HepG2 (cell line): ENCODE data around the gene HES6. TPM values are rescaled to one million over a fixed set of nuclear protein-coding genes. Genes with fewer than 3 reads are reported as not detected.

Experiments
- CREB1 ChIP-seq, 2 experiments: fragments of 450-650 bp in 1 of 2; IDR thresholded peaks; 2 replicates each; pipeline ENCODE4 v1.6.1; 2016 to 2017; ENCODE audit warnings: control low read depth in 1 of 2, mild to moderate bottlenecking in 1 of 2, missing compliant biosample characterization in 1 of 2, missing genetic modification characterization in 1 of 2
- FOSL1 ChIP-seq: sonication (generic); formaldehyde crosslinking; IDR thresholded peaks from 2 replicates; pipeline ENCODE4 v1.9.0; 2021; ENCODE audit warnings: missing genetic modification reagents, borderline replicate concordance
- JDP2 ChIP-seq: sonication (generic); formaldehyde crosslinking; IDR thresholded peaks from 2 replicates; pipeline ENCODE4 v1.8.1; 2022; ENCODE audit warnings: missing genetic modification reagents, borderline replicate concordance
- KLF16 ChIP-seq, 2 experiments: sonication (generic) in 1 of 2; formaldehyde crosslinking in 1 of 2; IDR thresholded peaks; 2 replicates each; pipeline versions ENCODE4 v1.6.1 to v1.8.0; 2016 to 2023; ENCODE audit warnings: missing genetic modification reagents in 2 of 2, missing compliant biosample characterization in 1 of 2
- MIER3 ChIP-seq: IDR thresholded peaks from 2 replicates; pipeline ENCODE4 v1.6.1; 2016; ENCODE audit warnings: missing compliant biosample characterization, borderline replicate concordance
- NR2F1 ChIP-seq, 2 experiments: fragments of 450-650 bp in 1 of 2; formaldehyde crosslinking in 1 of 2; IDR thresholded peaks; 2 replicates each; pipeline versions ENCODE4 v1.5.0 to v1.6.1; 2016 to 2020; ENCODE audit warnings: mild to moderate bottlenecking in 1 of 2, missing compliant biosample characterization in 1 of 2, missing genetic modification reagents in 1 of 2, moderate library complexity in 1 of 2
- RBFOX2 ChIP-seq: fragments of 200-400 bp; formaldehyde crosslinking; IDR thresholded peaks from 2 replicates; pipeline ENCODE4 v1.6.1; 2017; ENCODE audit warnings: low read depth, mild to moderate bottlenecking, low read length
- SIN3A ChIP-seq: IDR thresholded peaks from 2 replicates; pipeline ENCODE4 v1.6.1; 2011; ENCODE audit warnings: low read depth, mild to moderate bottlenecking, control low read depth, low read length, borderline replicate concordance
- SMYD3 ChIP-seq: sonication (generic); formaldehyde crosslinking; IDR thresholded peaks from 2 replicates; pipeline ENCODE4 v1.8.1; 2023; ENCODE audit warnings: mild to moderate bottlenecking, missing genetic modification reagents
- SRY ChIP-seq: sonication (generic); formaldehyde crosslinking; IDR thresholded peaks from 2 replicates; pipeline ENCODE4 v1.8.0; 2022; ENCODE audit warnings: mild to moderate bottlenecking, missing genetic modification reagents
- ZNF101 ChIP-seq: sonication (generic); formaldehyde crosslinking; IDR thresholded peaks from 2 replicates; pipeline ENCODE4 v1.4.0; 2020; ENCODE audit warnings: mild to moderate bottlenecking, low read depth, missing genetic modification reagents, borderline replicate concordance
- ZNF773 ChIP-seq: sonication (generic); formaldehyde crosslinking; IDR thresholded peaks from 2 replicates; pipeline ENCODE4 v1.4.0; 2020; ENCODE audit warnings: missing genetic modification reagents, borderline replicate concordance
- ZNF781 ChIP-seq: sonication (generic); formaldehyde crosslinking; IDR thresholded peaks from 2 replicates; pipeline ENCODE4 v1.5.1; 2020; ENCODE audit warnings: borderline replicate concordance, mild to moderate bottlenecking, missing genetic modification reagents; ENCODE audit errors: not compliant biosample characterization
- polyA plus RNA-seq, 8 experiments: library from polyadenylated mRNA; depleted of rRNA in 3 of 8; stranded (reverse) in 7 of 8; unstranded in 1 of 8; fragments of >200 nt; fragmentation: Illumina TruSeq in 4 of 8; extraction: Trizol in 4 of 8; gene quantifications; 2 replicates each; pipeline versions ENCODE4 v1.2.1 to v1.2.3, GENCODE V29; 2011 to 2016; ENCODE audit warnings: low read depth in 4 of 8, missing spikeins in 1 of 8, mixed read lengths in 1 of 8; ENCODE audit not compliant: insufficient read depth in 1 of 8
- total RNA-seq, 5 experiments: library from RNA; depleted of rRNA; stranded (reverse); fragments of >200 nt; fragmentation: Illumina TruSeq; extraction: Trizol; gene quantifications; 2 replicates each; pipeline ENCODE4 v1.2.3, GENCODE V29; 2016; ENCODE audit warnings: low read depth in 1 of 5
- TF ChIP-seq, protein P1 (sequence below): sonication (generic); formaldehyde crosslinking; IDR thresholded peaks from 2 replicates; pipeline ENCODE4 v1.4.0; 2020; ENCODE audit warnings: low read depth, mild to moderate bottlenecking, missing genetic modification reagents
- TF ChIP-seq, protein P2 (sequence below): sonication (generic); formaldehyde crosslinking; IDR thresholded peaks from 2 replicates; pipeline ENCODE4 v1.4.0; 2020; ENCODE audit warnings: mild to moderate bottlenecking, missing genetic modification reagents
- TF ChIP-seq, protein P3 (sequence below): sonication (generic); formaldehyde crosslinking; IDR thresholded peaks from 2 replicates; pipeline ENCODE4 v1.4.0; 2020; ENCODE audit warnings: missing genetic modification reagents
- TF ChIP-seq, protein P4 (sequence below): sonication (generic); formaldehyde crosslinking; IDR thresholded peaks from 2 replicates; pipeline ENCODE4 v1.5.1; 2020; ENCODE audit warnings: mild to moderate bottlenecking, missing genetic modification reagents, moderate library complexity
- TF ChIP-seq, protein P5 (sequence below): sonication (generic); formaldehyde crosslinking; IDR thresholded peaks from 2 replicates; pipeline ENCODE4 v1.8.1; 2023; ENCODE audit warnings: mild to moderate bottlenecking, missing genetic modification reagents, borderline replicate concordance

The HES6 gene
- total and polyA plus RNA-seq, 2 of the 13 experiments (the other 11 are each of a cell fraction or from before 2014, with no cell fraction given), result 19.5 to 82.8 TPM

DNA sequence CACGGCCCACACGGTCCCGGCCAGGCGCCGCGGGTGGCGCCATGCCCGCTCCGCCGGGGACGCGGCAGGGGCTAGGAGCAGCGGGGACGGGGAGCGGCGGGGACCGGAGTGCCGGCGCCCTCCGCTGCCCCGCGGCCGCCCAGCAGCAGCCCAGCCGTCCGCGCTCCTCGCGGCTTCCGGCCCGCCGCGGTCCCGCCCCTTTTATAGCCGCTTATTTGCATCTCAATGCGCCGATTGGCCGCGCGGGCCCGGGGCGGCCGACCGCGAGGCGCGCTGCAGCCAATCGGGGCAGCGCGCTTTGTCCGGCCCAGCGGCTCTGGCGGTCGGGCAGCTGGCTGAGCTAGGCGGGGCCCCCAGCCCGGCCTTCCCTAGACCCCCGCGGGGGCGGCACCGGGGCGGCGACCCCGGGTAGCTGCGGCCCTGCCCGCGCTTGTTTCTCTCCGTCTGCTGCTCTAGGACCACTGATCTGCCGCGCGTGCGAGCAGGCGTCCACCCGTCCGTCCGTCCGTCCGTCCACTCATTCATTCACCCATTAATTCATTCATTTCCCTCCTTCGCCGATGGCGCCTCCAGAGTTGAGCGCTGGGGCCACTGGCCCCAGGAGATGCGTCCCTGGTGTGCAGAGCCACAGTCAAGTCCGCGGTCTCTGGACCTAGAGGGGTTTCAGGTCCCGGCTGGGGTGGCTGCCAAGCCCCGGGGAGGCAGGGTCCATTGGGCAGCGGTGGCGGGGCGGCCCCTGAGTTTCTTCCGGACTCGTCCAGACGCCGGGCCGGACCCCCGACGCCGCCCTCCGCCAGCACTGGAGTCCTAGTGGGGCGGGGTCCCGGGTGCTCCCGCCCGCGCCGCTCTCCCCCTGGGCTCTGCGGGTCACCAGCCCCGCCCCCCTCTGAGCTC is at the start of gene HES6 (continued):
- TF ChIP-seq ZNF781 (CRISPR knock-in tag), result no peak
- TF ChIP-seq, protein P1, sequence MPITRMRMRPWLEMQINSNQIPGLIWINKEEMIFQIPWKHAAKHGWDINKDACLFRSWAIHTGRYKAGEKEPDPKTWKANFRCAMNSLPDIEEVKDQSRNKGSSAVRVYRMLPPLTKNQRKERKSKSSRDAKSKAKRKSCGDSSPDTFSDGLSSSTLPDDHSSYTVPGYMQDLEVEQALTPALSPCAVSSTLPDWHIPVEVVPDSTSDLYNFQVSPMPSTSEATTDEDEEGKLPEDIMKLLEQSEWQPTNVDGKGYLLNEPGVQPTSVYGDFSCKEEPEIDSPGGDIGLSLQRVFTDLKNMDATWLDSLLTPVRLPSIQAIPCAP (CRISPR knock-in tag), result no peak; the same call in 1 of the 2 replicates
- no peak for TF ChIP-seq ZNF773 (CRISPR knock-in tag)
- TF ChIP-seq FOSL1 (CRISPR knock-in tag), result no peak
- no peak for TF ChIP-seq SMYD3 (CRISPR knock-in tag)
- peak; percentile 76; the same call in 1 of the 2 replicates for TF ChIP-seq SIN3A
- TF ChIP-seq, protein P2, sequence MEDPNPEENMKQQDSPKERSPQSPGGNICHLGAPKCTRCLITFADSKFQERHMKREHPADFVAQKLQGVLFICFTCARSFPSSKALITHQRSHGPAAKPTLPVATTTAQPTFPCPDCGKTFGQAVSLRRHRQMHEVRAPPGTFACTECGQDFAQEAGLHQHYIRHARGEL (CRISPR knock-in tag), result 0 out of 2 replicates have a peak, but pooled peaks have one; percentile 57
- TF ChIP-seq, protein P3, sequence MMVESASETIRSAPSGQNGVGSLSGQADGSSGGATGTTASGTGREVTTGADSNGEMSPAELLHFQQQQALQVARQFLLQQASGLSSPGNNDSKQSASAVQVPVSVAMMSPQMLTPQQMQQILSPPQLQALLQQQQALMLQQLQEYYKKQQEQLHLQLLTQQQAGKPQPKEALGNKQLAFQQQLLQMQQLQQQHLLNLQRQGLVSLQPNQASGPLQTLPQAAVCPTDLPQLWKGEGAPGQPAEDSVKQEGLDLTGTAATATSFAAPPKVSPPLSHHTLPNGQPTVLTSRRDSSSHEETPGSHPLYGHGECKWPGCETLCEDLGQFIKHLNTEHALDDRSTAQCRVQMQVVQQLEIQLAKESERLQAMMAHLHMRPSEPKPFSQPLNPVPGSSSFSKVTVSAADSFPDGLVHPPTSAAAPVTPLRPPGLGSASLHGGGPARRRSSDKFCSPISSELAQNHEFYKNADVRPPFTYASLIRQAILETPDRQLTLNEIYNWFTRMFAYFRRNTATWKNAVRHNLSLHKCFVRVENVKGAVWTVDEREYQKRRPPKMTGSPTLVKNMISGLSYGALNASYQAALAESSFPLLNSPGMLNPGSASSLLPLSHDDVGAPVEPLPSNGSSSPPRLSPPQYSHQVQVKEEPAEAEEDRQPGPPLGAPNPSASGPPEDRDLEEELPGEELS (CRISPR knock-in tag), result peak; percentile 13; the same call in 1 of the 2 replicates
- TF ChIP-seq MIER3 (CRISPR knock-in tag), result no peak
- TF ChIP-seq ZNF101 (CRISPR knock-in tag), result no peak
- TF ChIP-seq, protein P4, sequence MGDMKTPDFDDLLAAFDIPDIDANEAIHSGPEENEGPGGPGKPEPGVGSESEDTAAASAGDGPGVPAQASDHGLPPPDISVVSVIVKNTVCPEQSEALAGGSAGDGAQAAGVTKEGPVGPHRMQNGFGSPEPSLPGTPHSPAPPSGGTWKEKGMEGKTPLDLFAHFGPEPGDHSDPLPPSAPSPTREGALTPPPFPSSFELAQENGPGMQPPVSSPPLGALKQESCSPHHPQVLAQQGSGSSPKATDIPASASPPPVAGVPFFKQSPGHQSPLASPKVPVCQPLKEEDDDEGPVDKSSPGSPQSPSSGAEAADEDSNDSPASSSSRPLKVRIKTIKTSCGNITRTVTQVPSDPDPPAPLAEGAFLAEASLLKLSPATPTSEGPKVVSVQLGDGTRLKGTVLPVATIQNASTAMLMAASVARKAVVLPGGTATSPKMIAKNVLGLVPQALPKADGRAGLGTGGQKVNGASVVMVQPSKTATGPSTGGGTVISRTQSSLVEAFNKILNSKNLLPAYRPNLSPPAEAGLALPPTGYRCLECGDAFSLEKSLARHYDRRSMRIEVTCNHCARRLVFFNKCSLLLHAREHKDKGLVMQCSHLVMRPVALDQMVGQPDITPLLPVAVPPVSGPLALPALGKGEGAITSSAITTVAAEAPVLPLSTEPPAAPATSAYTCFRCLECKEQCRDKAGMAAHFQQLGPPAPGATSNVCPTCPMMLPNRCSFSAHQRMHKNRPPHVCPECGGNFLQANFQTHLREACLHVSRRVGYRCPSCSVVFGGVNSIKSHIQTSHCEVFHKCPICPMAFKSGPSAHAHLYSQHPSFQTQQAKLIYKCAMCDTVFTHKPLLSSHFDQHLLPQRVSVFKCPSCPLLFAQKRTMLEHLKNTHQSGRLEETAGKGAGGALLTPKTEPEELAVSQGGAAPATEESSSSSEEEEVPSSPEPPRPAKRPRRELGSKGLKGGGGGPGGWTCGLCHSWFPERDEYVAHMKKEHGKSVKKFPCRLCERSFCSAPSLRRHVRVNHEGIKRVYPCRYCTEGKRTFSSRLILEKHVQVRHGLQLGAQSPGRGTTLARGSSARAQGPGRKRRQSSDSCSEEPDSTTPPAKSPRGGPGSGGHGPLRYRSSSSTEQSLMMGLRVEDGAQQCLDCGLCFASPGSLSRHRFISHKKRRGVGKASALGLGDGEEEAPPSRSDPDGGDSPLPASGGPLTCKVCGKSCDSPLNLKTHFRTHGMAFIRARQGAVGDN (CRISPR knock-in tag), result peak; percentile 66
- no peak for TF ChIP-seq SRY (CRISPR knock-in tag)
- peak; percentile 89 for TF ChIP-seq RBFOX2
- TF ChIP-seq, protein P5, sequence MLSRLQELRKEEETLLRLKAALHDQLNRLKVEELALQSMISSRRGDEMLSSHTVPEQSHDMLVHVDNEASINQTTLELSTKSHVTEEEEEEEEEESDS, result no peak
- TF ChIP-seq CREB1 (IDR thresholded peaks at IDR 0.05), result no peak
- no peak for TF ChIP-seq CREB1 (CRISPR knock-in tag; IDR thresholded peaks at IDR 0.05)
- no peak for TF ChIP-seq KLF16 (CRISPR knock-in tag; IDR thresholded peaks at IDR 0.05)
- TF ChIP-seq NR2F1 (CRISPR knock-in tag; IDR thresholded peaks at IDR 0.05), result no peak
- 0 out of 2 replicates have a peak, but pooled peaks have one; percentile 23 for TF ChIP-seq JDP2
